ENCODE data around the gene CCDC149.

Gene CCDC149

DNA sequence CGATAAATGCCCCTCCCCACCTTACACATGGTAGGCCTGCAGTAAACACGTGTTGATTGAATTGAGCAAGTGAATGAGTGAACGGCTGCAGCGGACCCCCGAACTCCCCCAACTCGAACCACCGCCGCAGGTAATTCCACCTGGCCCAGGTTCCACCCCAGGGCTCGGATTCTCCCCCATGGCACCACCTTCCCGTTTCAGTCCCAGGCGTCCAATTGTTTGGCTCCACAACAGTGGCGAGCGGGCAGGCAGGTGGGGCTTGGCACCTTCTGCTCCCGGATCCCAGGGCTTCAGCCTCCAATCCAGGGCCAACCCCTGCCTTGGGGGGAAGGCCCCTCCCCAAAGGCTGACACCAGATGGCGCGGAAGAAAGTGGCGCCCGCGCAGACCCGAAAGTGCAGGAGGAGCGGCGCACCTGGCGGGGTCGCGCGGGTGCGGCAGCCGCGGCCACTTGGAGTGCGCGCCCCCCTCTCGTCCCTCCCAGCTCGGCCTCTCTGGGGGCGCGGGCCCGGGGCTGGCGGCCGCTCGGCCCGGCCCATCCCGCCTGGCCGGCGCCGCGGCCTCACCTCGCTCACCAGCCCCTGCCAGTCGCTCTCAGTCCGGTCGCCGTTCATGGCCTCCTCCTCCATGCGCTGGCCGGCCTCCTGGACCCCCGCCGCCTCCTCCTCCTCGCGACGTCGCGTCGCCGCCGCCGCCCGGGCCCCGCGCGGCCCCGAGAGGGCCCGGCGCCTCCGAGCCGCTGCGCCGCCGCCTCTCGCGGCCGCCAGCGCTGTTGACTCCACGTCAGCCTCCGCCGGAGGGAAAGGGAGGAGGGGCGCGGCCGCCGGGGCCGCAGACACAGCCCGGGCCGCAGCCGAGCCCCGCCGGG lies at the start of gene CCDC149:
Gene CCDC149 (minus strand): TSS at position 791 of the 867 bp plus-strand sequence. CDS start 178 bp downstream, at position 613.
- DNase-seq (ENCODE audit: low read depth in 2 of 2) = peak in 1 of 2 experiments; percentile 39

DNA sequence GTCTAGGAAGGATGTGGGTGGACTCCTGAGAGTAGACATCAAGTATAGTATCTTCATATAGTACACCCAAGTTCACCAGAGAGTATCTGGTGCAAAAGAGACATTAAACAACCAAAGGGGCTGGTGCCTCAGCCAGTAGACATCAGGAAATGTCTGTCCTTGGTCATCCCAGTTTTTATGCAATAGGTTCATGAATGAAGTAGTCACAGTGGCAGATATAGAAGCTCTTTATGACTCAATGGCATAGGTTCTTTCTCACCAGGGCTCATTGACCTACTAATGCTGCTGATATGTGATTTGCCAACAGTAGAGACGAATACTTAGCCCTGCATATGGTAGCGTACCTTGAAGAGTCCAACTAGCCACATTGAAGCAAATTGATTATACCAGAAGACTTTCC lies 45.0 kb upstream of the CCDC149 start:
- DNase-seq (ENCODE audit: low read depth in 2 of 2) = no peak

DNA sequence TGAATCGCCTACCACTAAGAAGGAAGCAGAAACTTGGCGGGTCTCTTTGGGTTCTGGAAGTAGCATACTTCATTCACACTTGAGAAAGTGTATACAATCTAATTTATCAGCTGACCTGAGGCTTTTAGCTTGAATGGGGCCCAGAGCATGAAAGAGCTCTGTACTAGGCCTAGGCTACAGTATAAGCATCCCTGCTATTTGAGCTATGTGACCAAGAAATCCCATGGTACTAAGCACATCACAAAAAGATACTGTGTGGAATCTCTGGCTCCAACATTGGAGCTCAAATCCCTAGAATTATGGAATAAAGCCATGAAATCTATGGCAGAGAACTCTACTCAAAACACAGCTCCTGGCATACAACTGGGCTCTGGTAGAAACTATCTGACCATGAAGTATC lies 43.9 kb upstream of the CCDC149 start:
- no peak for DNase-seq (ENCODE audit: low read depth in 2 of 2)

DNA sequence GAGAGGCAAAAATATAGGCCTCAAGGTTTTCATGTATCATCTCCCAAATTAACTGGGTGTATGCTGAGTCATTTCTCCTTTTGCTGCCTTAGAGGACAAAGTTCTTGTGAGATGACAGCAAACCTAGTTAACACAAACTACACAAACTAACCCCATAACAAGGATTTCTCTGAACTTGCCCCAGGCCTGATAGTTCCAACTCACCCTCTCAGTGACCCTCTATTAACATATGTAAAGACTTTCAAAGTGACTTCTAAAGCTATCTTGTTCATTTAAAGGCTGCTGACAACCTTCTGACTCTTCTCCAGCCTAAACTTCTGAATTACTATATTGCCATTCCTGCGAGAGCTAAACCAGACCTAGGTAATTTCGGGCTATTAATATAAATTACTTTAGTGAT lies 43.2 kb upstream of the CCDC149 start:
- no peak for DNase-seq (ENCODE audit: low read depth in 2 of 2)

DNA sequence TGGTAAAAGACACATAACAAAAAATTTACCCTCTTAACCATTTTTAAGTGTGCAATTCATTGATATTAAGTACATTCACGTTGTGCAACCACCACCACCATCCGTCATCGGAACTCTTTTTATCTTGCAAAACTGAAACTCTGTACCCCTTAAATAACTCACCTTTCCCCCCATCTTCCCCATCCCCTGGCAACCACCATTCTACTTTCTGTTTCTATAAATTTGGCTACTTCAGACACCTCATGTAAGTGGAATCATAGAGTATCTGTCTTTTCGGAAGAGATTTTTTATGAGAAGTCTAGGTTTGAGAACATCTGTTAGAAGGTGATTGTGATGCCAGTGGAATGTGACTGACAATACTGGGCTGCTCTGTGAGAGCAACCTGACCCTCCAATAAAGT lies 39.8 kb upstream of the CCDC149 start:
- no peak for DNase-seq (ENCODE audit: low read depth in 2 of 2)

DNA sequence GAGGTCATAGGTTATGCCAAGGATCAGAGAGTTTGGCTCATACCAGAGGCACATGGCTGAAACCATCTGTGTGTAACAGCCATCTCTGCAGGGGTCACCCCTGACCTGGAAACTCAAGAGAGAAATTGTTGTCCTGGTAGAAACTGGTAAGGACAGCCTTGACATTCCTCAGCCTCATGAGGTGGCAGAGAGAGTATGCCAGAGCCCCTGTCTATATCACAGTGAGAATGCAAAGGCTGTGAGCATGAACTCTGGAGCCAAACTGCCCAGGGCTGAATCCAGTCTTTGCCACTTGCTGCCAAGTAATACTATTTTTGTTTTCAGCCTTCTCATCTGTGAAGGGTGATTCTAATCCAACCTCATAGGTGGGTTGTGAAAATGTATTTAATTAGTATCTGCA lies 37.1 kb upstream of the CCDC149 start:
- no peak for DNase-seq (ENCODE audit: low read depth in 2 of 2)

DNA sequence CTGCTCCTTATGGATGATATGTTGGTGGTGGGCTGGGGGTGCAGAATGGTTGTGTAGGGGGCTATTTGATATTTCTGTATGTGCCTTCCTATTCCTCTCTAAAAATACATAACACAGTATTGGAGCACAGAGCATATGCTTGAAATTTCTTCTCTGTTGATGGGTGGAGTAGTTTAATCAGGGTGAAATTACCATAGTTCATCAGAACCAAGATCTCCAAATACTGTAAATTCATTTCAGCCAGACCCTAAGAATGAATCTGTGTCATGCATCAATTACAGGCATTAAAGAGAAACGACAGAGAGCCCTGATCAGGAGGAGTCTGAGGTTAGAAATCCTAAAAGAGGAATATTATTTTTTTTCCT lies 25.1 kb upstream of the CCDC149 start:
- DNase-seq (ENCODE audit: low read depth in 2 of 2) = no peak

DNA sequence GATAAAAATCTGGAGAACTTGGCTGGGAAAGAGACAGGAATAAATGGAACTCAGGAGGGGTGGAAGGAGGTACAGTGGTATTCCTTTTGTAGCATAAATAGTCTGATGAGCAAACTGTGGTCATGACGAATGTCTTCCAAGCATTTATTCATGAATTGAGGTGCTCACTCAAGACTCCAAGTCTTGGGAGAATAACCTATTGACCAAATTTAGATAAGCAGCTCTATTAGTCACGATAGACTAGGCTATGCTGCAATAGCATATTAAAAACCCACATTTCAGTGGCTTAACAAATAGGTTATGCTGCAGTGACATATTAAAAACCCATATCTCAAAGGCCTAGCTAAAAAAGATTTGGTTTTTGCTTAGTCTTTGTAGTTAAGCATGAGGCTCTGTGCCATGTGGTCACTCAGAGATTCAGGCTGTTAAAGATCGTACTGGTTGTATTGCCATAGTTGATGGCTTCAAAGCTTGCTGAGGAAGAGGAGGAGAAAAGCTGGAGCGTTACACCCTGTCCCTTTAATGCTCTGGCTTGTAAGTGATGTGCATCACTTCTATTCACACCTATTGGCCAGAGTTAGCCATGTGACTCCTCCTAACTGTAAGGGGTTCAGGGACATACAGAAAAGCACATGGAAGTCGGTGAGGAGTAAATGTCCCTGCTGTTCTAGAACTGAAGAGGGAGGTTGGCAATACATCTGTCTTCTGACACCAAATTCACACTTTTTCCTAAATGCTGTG lies 24.5 kb upstream of the CCDC149 start:
- no peak for DNase-seq (ENCODE audit: low read depth in 2 of 2)

DNA sequence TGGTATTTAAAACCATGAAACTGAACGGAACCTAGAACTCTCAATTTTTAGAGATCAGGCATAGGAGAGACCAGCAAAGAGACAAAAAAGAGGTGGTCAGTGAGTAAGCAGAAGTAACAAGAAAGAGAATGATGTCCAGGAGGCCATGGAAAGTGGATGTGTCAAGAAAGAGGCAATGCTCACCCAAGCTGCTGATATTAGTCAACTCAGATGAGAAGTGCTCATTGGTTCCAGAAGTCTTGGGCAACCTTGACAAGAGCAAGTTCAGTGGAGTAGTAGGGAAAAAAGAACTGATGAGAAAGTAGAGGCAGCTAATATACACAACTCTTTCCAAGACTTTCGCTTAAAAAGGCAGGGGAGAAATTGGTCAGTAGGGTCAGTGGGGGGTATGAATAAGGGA lies 23.0 kb upstream of the CCDC149 start:
- no peak for DNase-seq (ENCODE audit: low read depth in 2 of 2)

DNA sequence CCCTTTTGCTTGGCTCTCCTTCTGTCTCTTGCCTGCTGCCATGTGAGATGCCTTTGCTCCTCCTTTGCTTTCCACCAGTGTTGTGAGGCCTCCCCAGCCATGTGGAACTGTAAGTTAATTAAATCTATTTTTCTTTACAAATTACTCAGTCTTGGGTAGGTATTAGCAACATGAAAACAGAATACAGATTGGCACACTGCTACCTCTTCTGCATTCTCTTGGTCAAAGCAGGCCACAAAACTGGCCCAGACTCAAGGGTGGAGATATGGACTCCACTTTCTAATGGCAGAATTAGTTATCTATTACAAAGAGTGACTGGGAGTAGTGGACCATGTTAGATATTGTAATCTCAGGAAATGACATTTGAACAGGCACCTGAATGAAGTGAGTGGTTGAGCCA lies 21.5 kb upstream of the CCDC149 start:
- no peak for DNase-seq (ENCODE audit: low read depth in 2 of 2)

DNA sequence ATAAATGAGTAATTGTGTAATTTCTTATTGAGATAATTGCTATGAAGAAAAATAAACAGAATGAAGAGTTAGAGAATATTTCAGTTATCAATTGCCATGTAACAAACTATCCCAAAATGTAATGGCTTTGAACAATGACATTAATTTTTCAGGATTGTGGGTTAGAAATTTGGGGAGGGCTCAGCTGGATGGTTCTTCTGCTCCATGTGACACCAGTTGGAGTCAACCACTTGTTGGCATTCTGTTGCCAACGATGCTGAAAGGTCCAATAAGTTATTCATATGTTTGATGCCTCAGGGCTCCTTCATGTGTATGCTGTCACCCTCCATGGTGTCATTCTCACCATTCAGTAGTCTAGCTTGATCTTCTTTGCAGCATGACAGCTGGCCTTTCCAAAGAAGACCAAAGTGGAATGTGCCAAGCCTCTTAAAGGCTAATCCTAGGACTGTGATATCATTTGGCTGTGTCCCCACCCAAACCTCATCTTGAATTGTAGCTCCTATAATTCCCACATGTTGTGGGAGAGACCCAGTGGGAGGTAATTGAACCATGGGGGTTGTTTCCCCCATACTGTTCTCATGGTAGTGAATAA lies 20.9 kb upstream of the CCDC149 start:
- no peak for DNase-seq (ENCODE audit: low read depth in 2 of 2)

DNA sequence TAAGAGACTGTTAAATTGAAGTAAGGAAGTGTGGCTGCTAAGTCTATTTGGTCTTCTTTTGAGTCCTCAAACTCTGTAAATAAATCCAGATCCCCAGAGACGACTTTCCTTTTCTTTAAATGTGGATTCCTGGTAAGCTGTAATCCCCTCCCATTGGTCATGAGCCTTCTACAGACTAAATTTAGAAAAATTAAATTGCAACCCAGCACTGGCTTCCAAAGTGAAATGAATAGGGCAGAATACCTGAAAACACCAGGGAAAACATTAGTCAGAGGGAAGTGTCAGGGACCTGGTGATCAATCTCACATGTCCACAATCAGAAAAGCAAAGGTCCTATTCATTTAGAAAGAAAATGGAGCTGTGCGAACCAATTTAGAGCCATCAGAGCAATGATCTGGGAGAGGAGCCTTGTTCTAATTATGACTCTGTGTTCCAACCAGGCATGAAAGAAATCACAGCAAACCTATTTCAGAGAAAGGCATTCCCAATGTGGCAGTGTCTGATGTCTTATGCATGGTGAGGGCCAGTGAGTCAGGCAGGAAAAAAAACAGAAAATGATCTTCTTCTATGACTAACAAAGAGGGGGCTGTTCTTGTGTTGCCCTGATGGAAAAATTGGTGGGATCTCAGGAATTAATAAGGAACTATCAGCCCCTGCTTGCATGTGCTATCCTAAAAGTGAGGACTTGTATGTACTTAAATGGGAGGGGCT lies 19.8 kb upstream of the CCDC149 start:
- no peak for DNase-seq (ENCODE audit: low read depth in 2 of 2)

DNA sequence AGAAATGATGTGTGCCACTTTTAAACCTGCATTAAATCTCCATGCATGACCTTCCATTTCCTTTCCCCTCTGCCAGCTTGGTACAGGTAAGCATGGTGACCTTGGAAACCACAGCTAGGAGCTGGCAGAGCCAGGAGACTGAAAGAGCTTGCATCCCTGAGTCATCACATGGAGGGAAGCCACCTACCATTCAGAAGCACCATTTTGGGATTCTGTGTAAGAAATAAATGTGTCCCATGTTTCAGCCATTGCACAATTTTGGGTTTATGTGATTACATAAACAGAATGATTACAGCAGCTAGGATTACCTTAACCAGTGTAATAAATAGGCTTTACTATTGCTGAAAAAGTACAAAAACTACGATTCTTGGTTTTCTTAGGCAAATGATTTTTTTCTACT lies 17.3 kb upstream of the CCDC149 start:
- no peak for DNase-seq (ENCODE audit: low read depth in 2 of 2)

DNA sequence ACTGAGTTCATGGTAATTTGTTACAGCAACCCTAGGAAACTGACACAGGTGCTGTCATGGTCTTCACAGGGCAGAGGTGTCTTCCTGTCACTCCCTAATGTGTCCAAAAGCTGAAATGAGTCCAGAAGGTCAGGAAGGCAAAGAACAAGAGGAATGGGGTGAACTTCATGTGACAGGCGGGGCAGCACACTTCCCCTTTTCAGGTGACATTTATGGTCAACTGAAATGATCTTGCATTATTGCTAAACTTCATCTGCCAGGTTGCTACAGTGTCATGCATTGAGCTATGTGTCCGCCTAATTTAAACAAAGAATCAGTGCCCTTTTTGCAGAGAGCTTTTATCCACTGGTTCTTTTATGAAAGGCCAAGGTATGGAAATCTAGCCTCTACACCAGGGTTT lies 15.9 kb upstream of the CCDC149 start:
- DNase-seq (ENCODE audit: low read depth in 2 of 2) = no peak

DNA sequence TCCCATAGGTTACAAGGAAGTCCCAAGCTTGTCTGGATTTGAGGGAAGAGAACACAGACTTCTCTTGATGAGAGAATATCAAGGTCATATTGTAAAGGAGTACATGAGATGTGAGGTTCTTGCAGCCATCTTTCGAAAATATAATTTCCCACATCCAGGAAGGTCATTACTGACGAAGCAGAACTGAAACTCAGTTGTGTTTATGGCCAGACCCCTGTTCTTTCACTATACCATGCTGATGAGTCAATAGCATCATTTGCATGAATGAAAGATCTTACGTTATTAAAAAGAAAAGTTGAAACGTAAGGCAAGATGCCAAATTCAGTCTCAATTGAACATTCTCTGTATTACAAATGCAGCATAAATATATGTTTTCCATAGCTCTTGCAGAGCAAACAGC lies 14.2 kb upstream of the CCDC149 start:
- DNase-seq (ENCODE audit: low read depth in 2 of 2) = no peak

DNA sequence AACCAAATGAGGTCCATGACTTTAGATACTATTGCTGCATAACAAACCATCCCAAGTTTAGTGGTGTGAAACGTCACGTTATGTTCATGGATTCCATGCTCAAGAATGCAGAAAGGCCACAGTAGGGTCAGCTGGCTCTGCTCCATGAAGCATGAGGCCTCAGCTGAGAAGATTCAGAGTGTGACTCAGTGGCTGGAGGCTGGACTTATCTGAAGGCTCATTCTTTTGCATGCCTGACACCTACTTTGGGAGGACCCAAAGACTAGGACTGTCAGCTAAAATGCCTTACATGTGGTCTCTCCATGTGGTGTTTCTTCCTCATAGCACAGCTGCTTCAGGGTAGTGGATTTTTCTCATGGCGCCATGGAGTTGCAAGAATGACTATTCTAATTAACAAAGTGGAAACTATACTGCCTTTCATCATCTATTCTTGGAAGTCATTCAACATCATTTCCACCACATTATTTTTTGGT lies 11.5 kb upstream of the CCDC149 start:
- DNase-seq (ENCODE audit: low read depth in 2 of 2) = peak; percentile 97

DNA sequence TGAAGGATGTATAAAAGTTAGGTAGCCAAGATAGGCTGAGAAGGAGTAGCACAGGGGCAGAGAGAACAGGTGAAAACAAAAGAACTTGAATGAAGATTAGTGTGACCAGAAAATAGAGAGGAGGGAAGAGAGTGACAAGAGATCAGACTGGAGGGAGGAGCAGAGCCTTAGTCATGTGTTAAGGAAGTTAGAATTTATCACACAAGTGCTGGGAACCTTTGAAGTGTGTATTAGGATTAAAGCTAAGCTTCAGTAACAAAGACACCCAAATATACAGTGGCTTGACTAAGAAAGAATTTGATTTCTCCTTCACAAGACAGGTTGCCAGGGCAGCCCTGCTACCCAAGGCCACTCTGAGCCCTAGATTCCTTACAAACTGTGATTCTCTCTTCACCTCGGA lies 10.7 kb upstream of the CCDC149 start:
- DNase-seq (ENCODE audit: low read depth in 2 of 2) = no peak

DNA sequence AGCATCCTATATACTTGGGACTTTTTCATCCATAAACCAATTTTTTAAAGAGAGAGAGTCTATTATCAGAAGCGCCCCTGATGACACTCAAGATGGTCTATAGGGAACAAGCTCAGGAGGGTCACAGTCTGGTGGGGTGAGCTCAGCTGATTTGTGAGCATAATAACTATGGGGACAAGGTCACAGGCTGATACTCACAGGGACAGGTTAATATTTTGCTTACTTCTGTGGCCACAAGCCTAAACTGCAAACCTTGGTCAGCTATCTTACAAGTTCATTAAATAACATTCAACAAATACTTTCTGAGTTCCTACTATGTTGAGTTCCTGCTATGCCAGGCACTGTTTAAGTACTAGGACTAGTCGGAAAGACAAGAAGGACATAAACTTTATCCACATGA lies 10.2 kb upstream of the CCDC149 start:
- no peak for DNase-seq (ENCODE audit: low read depth in 2 of 2)

DNA sequence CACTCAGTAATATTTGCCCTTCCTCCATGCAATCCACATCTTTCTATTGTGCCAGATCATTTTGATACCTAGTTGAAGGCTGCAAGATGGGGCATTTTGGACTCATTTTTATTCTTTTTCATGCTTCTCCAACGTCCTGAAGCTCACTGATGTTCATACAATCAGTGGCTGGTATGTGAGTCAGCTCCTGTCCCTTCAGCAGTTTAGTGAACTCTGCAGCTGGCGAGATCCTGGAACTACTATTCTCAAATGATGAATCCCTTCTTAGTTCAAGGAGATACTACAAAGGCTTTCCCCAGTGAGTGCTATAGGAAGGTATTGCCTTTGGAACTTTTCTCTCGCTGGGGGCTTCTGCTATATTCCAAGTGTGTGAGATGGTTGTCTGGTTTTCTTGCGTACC lies 9.6 kb upstream of the CCDC149 start:
- DNase-seq (ENCODE audit: low read depth in 2 of 2) = no peak

DNA sequence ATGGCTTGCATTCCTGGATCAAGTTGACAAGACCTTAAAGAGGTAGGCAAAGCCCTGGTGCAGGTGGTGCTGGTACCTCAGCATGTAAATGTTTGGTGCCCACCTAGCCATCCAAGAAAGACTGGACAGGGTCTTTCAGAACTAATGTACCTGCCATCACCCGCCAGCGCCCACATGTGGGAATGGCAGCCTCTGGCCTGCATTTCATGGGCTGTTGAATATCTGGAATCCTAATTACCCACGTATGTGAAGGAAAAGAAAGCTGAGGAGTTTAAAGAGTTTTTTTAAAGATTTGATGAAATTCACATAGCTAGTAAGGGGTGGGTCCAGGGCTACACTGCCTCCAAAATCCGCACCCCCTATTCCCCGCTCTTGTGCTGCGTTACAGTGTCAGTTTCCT lies 8.6 kb upstream of the CCDC149 start:
- no peak for DNase-seq (ENCODE audit: low read depth in 2 of 2)

DNA sequence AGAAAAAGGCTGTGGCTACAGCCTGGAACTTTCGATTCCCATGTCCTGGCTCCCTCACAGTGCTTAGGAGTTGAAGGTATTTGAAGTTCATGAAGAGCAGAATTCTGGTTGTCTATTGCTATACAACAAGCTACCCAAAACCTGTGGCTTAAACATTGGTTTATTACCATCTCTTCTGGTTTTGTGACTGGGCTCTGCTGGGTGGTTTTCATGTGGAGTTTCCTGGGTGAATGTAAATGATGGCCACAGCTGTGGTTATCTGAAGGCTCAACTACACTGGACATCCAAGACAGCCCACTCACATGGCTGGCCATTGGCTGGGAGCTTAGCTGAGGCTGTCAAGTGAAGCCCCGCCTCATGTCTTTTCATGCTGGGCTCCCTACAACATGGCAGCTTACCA lies 7.2 kb upstream of the CCDC149 start:
- DNase-seq (ENCODE audit: low read depth in 2 of 2) = no peak

Measured in fibroblast of skin of left quadriceps (primary cell).